GM18499 (cell line): ENCODE results near the gene HAUS1.
"Not testable (repeated sequence)": the region's sequence is repeated elsewhere in the genome, so short reads cannot be mapped to it uniquely, and the experiment has no call there.

Experiments
- ATAC-seq: cut with Tn5 transposase; IDR thresholded peaks from one replicate; pipeline ENCODE4 v1.9.1; 2021; ENCODE audit warnings: moderate number of reproducible peaks; ENCODE audit not compliant: insufficient read depth, unreplicated experiment

HAUS1 gene

GRCh38 chr18:46155641-46156051, 51.5 kb downstream of the HAUS1 start:
- ATAC-seq: no peak

GRCh38 chr18:46156124-46156745, 52.0 kb downstream of the HAUS1 start:
- no peak for ATAC-seq

- ATAC-seq: no peak
Observed at GRCh38 chr18:46156843-46157242, 52.7 kb downstream of the HAUS1 start.

GRCh38 chr18:46158499-46158898, 54.3 kb downstream of the HAUS1 start:
- no peak for ATAC-seq

- no peak for ATAC-seq
Observed at GRCh38 chr18:46160050-46160798, 56.0 kb downstream of the HAUS1 start.

GRCh38 chr18:46160840-46161239, 56.7 kb downstream of the HAUS1 start:
- ATAC-seq: not testable (repeated sequence)

GRCh38 chr18:46161703-46162396, 57.7 kb downstream of the HAUS1 start:
- no peak for ATAC-seq

- ATAC-seq: no peak
Observed at GRCh38 chr18:46163091-46163490, 58.9 kb downstream of the HAUS1 start.

GRCh38 chr18:46163941-46164499, 59.8 kb downstream of the HAUS1 start:
- no peak for ATAC-seq

- ATAC-seq: not testable (repeated sequence)
Observed at GRCh38 chr18:46164502-46164901, 60.3 kb downstream of the HAUS1 start.

- no peak for ATAC-seq
Observed at GRCh38 chr18:46164920-46165319, 60.7 kb downstream of the HAUS1 start.

GRCh38 chr18:46166261-46166970, 62.2 kb downstream of the HAUS1 start:
- ATAC-seq: no peak

GRCh38 chr18:46167971-46168370, 63.8 kb downstream of the HAUS1 start:
- ATAC-seq: peak; percentile 68

- ATAC-seq: no peak
Observed at GRCh38 chr18:46169464-46169941, 65.3 kb downstream of the HAUS1 start.

GRCh38 chr18:46171331-46171730, 67.1 kb downstream of the HAUS1 start:
- no peak for ATAC-seq

- peak; percentile 61 for ATAC-seq
Observed at GRCh38 chr18:46173393-46174341, 69.5 kb downstream of the HAUS1 start.

- ATAC-seq: no peak
Observed at GRCh38 chr18:46174342-46175041, 70.3 kb downstream of the HAUS1 start.

GRCh38 chr18:46176001-46176400, 71.8 kb downstream of the HAUS1 start:
- ATAC-seq: no peak
